ENCODE results near the gene CTNNA3. TPM values are rescaled to one million over a fixed set of nuclear protein-coding genes. Genes with fewer than 3 reads are reported as not detected.

CTNNA3 gene
- total and polyA plus RNA-seq, 4 donors = under 0.01 to 39.8 (median 0.09) TPM

DNA sequence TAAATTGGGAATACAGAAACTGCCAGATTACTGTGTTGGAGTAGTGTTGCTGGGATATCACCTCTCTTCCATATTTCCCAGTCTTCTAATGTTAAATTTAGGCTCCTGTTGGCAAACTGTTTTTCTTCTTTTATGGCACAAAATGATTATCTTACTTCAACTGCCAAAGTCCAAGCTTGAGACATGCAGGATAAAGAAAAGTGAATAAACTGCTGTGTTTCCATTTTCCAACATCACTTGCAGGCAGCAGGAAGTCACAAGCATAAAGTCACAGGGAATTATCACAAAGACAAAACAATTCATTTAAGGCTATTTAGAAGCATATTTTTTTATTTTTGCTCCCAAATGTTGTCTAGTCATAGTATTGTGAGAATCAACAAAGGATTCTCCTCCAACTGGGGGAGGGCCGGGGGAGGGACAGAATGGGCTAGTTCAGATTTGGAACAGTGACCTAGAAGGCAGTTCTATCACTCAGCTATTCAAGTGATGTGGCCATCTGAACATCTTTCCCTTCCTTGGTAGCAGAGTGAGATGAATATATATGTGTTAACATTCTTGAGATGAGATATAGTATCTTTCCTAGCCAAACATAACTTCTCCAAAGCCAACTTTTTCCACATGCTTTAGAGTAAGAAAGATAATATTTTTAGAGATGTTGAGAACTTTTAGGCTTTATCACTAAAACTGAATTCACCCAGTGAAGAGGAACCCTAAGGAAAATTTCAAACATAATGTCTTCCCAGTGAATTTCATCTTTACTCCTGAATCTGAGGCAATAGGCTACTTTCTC is 364.7 kb downstream of the CTNNA3 start:
- no peak for DNase-seq
- Histone ChIP-seq H3K27ac (ENCODE audit: low read depth in 1 of 2, low read length in 1 of 2) (no peak overlapping the region), H3K4me3 (no peak overlapping the region), H3K4me1 (ENCODE audit: control insufficient read depth in 5 of 5, insufficient read depth in 5 of 5, low read length in 5 of 5) (no peaks in the 10 kb centered on the region), H3K36me3 (ENCODE audit: control insufficient read depth in 4 of 4, insufficient read depth in 4 of 4, low read length in 4 of 4) (no peaks in the 10 kb centered on the region), H3K9me3 (ENCODE audit: control insufficient read depth in 4 of 4, insufficient read depth in 3 of 4, low read length in 3 of 4) (no peaks in the 10 kb centered on the region), H3K27me3 (ENCODE audit: control insufficient read depth in 3 of 3, insufficient read depth in 3 of 3, low read length in 2 of 3) (no peaks in the 10 kb centered on the region), H3K9ac (ENCODE audit: insufficient read depth in 1 of 2, low read length in 2 of 2) (no peak overlapping the region)
- ATAC-seq (ENCODE audit: insufficient read depth, low FRiP score) = no peak
- 78 to 100% methylated on average over 1 of the region's 1 CpG for WGBS, 2 donors
- no peak for TF ChIP-seq CTCF (IDR thresholded peaks at IDR 0.05; ENCODE audit: control extremely low read depth, extremely low read depth)

GRCh38 chr10:67327626-67328535 is 368.1 kb downstream of the CTNNA3 start:
- DNase-seq (no peak), ATAC-seq (ENCODE audit: insufficient read depth, low FRiP score) (no peak)
- no peak overlapping the region for H3K4me3 ChIP-seq
- peaks cover 0 to 9% (median 0%) of the 10 kb centered on the region in 4 donors for H3K9me3 ChIP-seq (ENCODE audit: control insufficient read depth in 4 of 4, insufficient read depth in 3 of 4, low read length in 3 of 4)
- 80 to 87% methylated on average over 8 to 9 of the region's 9 CpGs for WGBS, 2 donors
- no peak for TF ChIP-seq CTCF (IDR thresholded peaks at IDR 0.05; ENCODE audit: control extremely low read depth, extremely low read depth)
- no peaks in the 10 kb centered on the region for H3K4me1 ChIP-seq (ENCODE audit: control insufficient read depth in 5 of 5, insufficient read depth in 5 of 5, low read length in 5 of 5)
- H3K36me3 ChIP-seq (ENCODE audit: control insufficient read depth in 4 of 4, insufficient read depth in 4 of 4, low read length in 4 of 4) = no peaks in the 10 kb centered on the region
- no peaks in the 10 kb centered on the region for H3K27me3 ChIP-seq (ENCODE audit: control insufficient read depth in 3 of 3, insufficient read depth in 3 of 3, low read length in 2 of 3)
- no peak overlapping the region for H3K9ac ChIP-seq (ENCODE audit: insufficient read depth in 1 of 2, low read length in 2 of 2)
- H3K27ac ChIP-seq (ENCODE audit: low read depth in 1 of 2, low read length in 1 of 2) = no peak overlapping the region

GRCh38 chr10:67319976-67320375 is 376.0 kb downstream of the CTNNA3 start:
- WGBS, 2 donors = 60 to 71% methylated on average over 2 of the region's 2 CpGs
- H3K4me3 ChIP-seq = no peak overlapping the region
- H3K36me3 ChIP-seq (ENCODE audit: control insufficient read depth in 4 of 4, insufficient read depth in 4 of 4, low read length in 4 of 4) = no peaks in the 10 kb centered on the region
- no peak for ATAC-seq (ENCODE audit: insufficient read depth, low FRiP score)
- TF ChIP-seq CTCF (IDR thresholded peaks at IDR 0.05; ENCODE audit: control extremely low read depth, extremely low read depth) = no peak
- H3K27me3 ChIP-seq (ENCODE audit: control insufficient read depth in 3 of 3, insufficient read depth in 3 of 3, low read length in 2 of 3) = no peaks in the 10 kb centered on the region
- H3K27ac ChIP-seq (ENCODE audit: low read depth in 1 of 2, low read length in 1 of 2) = no peak overlapping the region
- DNase-seq = no peak
- peaks cover 0 to under 1% (median 0%) of the 10 kb centered on the region in 5 donors for H3K4me1 ChIP-seq (ENCODE audit: control insufficient read depth in 5 of 5, insufficient read depth in 5 of 5, low read length in 5 of 5)
- H3K9ac ChIP-seq (ENCODE audit: insufficient read depth in 1 of 2, low read length in 2 of 2) = no peak overlapping the region
- H3K9me3 ChIP-seq (ENCODE audit: control insufficient read depth in 4 of 4, insufficient read depth in 3 of 4, low read length in 3 of 4) = peaks cover 0 to 9% (median 0%) of the 10 kb centered on the region in 4 donors
